ENCODE measurements around the gene CALN1.
"Not testable (repeated sequence)": the region's sequence is repeated elsewhere in the genome, so short reads cannot be mapped to it uniquely, and the experiment has no call there.

CALN1 gene

DNA sequence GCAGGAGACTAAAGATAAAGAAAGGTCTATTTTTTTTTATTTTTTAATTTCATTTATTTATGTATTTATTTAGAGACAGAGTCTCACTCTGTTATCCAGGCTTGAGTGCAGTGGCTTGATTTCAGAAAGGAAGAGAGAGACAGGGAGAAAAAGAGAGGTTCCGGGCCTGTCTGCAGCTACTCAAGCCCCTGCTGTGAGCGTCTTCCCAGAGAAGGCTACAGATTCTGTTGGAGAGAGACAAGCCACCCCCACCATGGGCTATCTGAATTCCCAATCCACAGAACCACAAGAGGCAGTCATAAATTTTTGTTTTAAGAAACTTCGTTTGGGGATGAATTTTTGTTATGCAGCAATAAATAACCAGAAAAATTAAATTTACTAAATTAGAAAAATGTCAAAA lies 68.1 kb downstream of the CALN1 start:
- no peak overlapping the region for H3K4me3 ChIP-seq (ENCODE audit: low read depth, low read length)
- TF ChIP-seq, protein P1, sequence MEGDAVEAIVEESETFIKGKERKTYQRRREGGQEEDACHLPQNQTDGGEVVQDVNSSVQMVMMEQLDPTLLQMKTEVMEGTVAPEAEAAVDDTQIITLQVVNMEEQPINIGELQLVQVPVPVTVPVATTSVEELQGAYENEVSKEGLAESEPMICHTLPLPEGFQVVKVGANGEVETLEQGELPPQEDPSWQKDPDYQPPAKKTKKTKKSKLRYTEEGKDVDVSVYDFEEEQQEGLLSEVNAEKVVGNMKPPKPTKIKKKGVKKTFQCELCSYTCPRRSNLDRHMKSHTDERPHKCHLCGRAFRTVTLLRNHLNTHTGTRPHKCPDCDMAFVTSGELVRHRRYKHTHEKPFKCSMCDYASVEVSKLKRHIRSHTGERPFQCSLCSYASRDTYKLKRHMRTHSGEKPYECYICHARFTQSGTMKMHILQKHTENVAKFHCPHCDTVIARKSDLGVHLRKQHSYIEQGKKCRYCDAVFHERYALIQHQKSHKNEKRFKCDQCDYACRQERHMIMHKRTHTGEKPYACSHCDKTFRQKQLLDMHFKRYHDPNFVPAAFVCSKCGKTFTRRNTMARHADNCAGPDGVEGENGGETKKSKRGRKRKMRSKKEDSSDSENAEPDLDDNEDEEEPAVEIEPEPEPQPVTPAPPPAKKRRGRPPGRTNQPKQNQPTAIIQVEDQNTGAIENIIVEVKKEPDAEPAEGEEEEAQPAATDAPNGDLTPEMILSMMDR (IDR thresholded peaks at IDR 0.05; ENCODE audit: control insufficient read depth, extremely low read depth, insufficient read depth): no peak
- DNase-seq (ENCODE audit: low read depth): no peak

DNA sequence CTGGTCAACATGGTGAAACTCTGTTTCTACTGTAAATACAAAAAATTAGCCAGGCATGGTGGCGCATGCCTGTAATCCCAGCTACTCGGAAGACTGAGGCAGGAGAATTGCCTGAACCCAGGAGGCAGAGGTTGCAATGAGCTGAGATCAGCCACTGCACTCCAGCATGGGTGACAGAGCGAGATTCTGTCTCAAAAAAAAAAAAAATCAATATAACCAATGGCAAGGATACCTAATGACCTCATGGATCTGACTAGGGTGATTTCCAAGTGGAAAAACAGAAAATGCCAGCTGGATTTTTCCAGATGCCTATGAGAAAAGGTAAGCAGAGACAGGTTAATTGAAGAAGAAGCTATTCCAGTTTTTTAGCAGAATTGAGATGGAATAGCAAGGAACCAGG lies 68.8 kb downstream of the CALN1 start:
- H3K4me3 ChIP-seq (ENCODE audit: low read depth, low read length); DNase-seq (ENCODE audit: low read depth): not testable (repeated sequence)

DNA sequence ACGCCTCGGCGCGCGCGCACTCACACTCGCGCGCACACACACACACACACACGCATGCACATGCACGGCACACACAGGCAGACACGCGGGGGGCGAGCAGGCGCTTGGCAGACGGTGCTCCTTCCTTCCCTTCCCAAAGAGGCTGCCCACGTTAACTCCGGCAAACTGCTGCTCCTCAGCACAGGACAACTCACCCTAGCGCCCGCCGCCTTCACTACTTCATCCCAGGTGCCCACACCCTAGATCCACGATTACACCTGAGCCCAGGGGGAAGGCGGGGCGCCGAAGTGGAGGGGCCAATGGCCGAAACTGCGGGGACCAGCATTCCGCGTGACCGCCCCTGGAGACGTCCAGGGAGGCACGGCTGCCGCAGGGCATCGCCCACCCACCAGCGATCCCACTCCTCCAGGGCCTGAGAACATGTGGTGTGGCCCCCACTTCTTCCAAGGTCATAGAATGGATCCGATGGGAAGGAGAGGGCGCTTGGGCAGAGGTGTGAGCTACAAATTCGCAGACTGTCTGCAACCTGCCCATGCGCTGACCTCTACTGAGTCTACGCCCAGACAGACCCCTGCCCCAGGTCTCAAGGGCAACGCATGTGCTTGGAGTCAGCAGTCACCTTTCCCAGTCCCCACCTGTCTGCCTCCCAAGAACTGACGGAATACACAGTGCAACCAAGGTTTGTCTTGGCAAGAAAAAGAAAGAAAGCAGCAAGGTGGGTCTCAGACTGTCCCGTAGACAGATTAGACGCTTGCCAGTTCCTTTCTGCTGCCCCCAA lies 74.6 kb downstream of the CALN1 start:
- DNase-seq (ENCODE audit: low read depth): no peak
- TF ChIP-seq, protein P1 (IDR thresholded peaks at IDR 0.05; ENCODE audit: control insufficient read depth, extremely low read depth, insufficient read depth): no peak
- H3K4me3 ChIP-seq (ENCODE audit: low read depth, low read length): no peak overlapping the region

DNA sequence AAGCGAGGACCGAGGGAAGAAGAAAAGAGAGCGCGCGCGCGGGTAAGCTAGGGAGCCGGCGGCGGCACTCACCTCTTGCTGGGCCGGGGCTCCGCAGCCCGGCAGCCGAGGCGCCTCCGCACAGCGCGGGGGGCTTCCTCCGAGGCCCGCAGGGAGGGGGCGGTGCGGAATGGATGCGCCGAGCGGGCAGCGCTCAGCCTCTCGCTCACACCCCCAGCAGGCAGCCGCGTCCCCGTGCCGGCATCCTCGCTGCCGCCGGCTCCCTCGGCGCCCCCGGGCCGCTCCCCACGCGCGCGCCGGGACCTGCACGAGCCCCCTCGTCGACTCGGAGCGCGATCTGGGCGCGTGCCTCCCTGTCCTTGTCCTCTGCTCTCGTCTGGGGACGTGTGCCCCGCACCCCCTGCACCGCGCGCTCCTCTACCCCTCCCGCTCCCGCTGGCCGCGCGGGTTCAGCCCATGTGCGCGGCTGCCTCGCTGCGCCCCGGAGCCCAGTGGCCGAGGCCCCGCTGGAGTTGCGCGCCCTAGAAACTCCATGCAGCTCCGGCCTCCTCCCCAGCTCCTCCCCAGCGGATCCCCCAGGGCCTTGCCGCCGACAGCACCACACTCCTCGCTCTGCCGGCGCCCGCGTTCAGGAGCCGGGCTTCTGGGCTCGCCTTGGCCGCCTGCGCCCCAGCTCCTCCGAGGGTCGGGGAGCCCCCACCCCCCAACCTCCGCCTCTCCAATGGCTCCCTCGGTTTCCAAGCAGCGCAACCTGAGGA lies 75.3 kb downstream of the CALN1 start:
- TF ChIP-seq, protein P1 (IDR thresholded peaks at IDR 0.05; ENCODE audit: control insufficient read depth, extremely low read depth, insufficient read depth): no peak
- no peak for DNase-seq (ENCODE audit: low read depth)
- H3K4me3 ChIP-seq (ENCODE audit: low read depth, low read length): no peak overlapping the region

DNA sequence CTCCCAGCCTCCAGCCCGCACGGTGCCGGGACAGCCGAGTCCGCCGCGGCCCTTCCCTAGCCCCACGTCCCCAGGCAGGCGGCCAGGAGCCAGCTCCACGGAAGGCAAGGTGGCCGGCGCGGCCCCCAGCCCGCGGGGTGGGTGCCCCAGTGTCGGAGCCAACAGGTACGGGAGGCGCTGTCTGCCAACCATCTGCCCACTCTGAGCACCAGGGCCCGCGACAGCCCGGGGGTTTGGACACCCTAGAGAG lies 75.8 kb downstream of the CALN1 start:
- no peak overlapping the region for H3K4me3 ChIP-seq (ENCODE audit: low read depth, low read length)
- DNase-seq (ENCODE audit: low read depth): no peak
- TF ChIP-seq, protein P1 (IDR thresholded peaks at IDR 0.05; ENCODE audit: control insufficient read depth, extremely low read depth, insufficient read depth): no peak

DNA sequence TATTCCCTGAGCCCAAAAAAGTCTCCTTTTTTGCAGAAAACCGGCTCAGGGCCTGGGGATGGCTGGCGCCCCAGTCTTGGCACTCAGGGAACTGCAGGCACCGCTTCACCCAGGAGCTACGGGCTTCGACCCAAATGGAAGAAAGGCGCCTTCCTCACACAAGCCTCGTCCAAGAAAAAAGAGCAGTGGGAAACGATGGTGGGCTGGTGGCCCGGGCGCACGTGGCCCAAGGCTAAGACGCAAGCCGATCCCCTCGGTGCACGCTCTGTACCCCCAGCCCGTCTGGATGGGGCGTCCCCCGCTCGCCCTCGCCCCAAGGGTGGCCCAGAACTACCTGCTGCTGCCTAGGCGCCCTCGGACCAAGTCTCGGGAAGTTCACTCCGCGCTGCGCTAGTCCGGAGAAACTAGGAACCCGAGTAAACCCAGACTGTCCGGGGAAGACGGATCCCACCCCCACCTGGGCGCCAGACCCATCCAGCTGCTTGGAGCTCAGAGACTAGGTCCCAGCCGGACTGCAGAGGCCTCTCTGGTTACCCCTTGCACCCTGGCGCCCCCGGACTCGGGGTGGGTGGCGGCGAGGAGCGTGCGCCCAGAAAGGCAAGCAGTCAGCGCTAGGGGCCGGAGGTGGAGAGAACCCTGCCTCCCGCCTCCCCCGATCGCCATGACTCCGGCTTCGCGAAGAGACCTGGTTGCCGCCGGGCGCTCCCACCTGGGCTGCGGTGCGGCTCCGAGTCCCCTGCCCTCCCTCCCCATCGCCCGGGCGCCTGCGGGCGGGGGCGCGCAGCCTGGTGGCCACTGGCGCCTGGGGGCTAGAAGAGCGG lies 76.4 kb downstream of the CALN1 start:
- TF ChIP-seq, protein P1 (IDR thresholded peaks at IDR 0.05; ENCODE audit: control insufficient read depth, extremely low read depth, insufficient read depth): no peak
- H3K4me3 ChIP-seq (ENCODE audit: low read depth, low read length): no peak overlapping the region
- DNase-seq (ENCODE audit: low read depth): no peak

DNA sequence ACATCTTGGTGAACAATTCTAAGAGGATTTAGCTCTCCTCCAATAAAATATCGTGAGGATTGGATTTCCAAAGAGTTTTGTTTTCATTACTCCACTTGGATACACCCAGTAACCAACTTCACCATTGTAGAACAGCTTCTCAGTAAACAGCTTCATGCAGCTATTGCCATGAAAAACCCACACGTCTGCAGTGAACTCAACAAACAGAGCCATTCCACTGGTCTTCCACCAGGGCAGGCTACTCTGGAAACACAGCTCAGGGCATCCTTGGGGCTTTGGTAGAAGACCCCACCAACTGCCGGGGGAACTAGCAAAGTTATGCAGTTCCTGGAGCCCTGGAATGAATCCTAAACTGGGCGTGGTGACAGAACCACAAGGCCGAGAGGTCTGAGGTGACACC lies 77.4 kb downstream of the CALN1 start:
- TF ChIP-seq, protein P1 (IDR thresholded peaks at IDR 0.05; ENCODE audit: control insufficient read depth, extremely low read depth, insufficient read depth): no peak
- DNase-seq (ENCODE audit: low read depth): no peak
- no peak overlapping the region for H3K4me3 ChIP-seq (ENCODE audit: low read depth, low read length)
